HG02840 (cell line): Measurements from ENCODE around the gene DHCR7.

ENCODE experiments used
- ATAC-seq: cut with Tn5 transposase; IDR thresholded peaks from one replicate; pipeline ENCODE4 v1.9.1; 2021; ENCODE audit warnings: mild to moderate bottlenecking, moderate library complexity, moderate number of reproducible peaks; ENCODE audit not compliant: unreplicated experiment, low FRiP score

Gene DHCR7

DNA sequence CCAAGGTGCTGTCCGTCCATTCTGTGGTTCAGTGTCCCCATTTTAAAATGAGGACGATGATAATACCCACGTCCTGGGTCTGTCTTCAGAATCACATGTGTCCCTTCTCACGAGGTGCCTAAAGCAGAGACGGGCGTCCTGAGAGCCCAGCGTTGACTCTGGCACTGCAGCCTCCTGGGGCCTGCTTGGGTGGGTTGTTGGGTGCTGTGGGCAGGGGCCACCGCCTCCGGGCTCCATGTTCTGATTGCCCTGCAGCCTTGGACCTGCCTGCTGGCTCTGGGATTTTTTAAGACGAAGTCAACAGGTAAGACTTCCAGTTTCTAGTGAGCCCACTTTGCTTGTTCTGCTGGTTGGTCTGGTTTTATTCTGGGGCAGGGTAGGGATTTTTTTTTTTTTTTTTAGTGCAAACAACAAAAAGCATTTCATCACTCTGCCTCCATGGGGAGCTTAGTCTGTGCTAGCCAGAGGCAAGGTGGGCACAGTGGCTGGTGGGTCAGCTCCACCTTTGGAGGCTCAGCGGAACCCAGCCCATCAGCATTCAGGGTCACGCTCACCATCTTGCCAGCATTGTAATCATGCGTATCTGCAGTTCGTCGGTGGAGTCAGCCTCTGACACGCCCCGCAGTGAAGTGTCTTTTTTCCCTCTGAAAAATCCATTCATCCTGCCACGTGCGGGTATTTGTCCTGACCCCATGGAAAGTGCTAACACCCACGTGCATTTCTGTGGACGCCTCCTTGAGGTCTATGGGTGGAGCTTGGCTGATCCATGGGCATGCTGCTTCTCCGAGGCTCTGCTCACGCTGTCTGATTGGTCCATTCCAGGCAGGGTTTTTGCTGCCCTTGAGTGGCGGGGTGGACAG, 33.1 kb upstream of the DHCR7 start:
- ATAC-seq = no peak

DNA sequence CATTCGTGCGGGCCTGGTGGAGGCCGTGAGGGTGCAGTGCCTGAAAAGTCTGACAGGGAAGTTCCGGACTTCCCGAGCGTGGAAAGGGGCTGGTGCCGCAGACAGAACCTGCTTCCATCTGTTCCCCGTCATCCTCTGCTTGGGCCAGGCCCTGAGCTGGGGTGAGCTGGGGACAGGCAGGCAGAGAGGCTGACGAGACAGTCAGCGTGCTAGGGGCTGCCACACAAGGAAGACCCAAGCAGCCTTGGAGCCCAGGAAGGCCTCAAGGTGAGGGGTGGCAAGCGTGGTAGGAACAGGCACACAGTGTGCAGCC, 30.3 kb upstream of the DHCR7 start:
- ATAC-seq = no peak

DNA sequence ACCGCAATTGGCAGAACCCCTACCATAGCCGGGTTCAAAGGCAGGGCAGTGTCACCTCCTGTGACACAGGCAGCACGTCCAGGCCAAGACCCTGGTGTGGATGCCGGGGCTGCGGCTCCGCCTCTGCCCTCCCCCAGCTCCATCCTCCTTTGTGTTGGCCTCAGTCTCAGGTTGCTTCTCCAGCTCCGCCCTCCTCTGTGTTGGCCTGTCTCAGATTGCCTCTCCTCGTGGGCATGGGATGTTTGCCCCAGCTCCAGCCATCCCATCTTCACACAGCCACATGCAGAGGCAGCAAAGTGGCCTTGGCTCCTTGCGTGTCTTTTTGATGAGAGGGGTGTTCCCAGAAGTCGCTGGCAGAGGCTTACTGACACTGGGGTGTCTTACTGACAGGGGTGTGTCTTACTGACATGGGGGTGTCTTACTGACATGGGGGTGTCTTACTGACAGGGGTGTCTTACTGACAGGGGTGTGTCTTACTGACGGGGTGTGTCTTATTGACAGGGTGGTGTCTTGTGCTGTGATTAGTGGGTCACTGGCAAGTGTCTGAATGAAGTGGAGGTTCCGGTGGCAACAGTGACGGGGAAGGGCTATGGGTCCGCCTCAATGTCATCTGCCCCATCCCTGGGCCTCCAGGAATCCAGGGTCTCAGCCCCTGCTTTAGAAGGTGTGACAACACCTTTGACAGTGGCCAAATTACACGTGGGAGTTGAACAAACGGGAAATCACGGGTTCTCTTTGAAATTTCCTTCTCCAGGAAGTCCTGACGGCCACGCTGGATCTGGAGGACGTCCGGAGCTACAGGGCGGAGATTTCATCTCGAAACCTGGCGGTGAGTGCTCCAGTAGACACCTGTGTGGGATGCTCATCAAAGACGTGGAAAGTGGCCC, 29.7 kb upstream of the DHCR7 start:
- ATAC-seq = no peak

DNA sequence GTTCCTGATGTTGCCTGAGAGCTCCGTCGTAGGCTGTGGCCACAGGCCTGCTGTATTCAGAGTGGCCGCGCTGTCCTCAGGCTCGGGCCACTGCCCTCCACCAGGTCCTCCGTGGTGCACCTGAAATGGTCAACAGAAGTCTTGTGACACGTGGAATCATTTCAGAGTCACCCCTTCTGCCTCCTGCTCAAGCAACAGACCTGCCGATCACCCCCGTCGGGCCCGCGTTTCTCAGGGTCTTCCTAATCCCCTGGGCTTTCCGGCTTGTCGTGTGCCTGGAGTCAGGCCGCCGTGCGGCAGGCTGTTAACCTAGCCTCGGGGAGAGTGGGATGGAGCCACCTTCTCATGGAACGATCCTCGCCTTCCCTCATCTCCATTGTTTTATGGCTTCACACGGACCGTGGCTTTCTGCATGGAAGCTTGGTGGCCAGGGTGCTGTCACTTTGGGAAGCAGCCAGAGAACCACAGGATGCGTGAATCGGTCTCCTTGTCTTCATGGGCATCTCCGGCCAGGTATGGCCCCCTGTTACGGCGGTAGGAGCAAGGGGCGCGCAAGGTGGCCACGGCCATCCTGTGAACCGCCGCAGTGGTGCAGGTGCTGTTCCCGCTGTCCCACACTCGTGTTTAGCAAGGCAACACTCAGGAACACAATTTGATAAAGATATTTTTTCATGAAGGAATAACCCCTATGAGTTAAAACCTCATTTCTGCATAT, 28.9 kb upstream of the DHCR7 start:
- ATAC-seq = no peak

DNA sequence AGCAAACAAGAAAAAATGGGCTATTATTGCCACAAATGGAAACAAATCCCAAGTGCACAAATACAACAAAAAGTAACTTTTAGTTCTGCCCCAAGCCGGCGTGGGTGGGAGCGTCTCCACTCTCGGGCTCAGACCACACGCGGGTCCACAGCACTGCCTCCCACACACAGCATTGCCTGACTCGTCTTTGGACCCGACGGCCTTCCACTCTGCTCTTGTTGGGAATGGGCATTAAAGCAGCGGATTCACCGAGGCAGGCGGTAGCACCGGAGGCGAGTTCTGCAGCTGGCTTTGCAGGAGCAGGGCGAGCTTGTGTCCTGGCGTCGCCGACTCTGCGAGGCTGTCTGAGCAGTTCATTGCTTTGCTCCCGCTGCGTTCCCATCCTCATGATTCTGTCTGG, 27.8 kb upstream of the DHCR7 start:
- ATAC-seq = no peak

DNA sequence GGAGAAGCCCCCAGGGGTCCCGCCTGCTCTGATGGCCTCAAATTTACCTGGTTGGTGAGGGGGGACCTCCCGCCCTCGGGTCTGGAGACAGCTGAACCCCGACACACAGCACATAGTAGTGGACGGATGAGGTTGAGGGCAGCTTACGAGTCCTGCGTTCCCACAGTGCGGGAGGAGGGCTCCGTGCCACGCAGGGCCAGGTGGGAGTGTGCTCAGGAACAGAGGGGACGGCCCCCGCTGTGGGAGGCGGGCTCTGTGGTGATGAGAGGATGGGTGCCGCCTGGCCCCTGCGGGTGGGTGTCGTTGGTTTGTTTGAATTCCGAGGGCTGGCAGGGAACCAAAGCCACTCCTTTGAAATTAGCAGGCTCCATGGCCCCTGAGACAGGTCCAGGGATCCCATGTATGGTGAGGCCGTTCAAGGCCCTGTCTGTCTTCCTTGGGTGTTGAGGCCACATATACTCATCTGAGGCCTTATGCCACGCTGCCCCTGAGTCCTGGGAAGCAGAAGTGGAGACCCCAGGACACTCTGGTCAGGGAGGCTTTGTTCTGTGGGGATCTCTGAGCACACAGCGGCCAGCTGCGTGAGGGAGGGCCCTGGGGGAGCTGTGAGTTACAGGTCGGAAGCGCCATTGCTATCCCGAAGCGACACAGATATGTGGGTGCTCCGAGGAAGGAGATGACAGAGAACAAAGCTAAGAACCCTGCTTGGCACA, 26.7 kb upstream of the DHCR7 start:
- ATAC-seq = no peak

DNA sequence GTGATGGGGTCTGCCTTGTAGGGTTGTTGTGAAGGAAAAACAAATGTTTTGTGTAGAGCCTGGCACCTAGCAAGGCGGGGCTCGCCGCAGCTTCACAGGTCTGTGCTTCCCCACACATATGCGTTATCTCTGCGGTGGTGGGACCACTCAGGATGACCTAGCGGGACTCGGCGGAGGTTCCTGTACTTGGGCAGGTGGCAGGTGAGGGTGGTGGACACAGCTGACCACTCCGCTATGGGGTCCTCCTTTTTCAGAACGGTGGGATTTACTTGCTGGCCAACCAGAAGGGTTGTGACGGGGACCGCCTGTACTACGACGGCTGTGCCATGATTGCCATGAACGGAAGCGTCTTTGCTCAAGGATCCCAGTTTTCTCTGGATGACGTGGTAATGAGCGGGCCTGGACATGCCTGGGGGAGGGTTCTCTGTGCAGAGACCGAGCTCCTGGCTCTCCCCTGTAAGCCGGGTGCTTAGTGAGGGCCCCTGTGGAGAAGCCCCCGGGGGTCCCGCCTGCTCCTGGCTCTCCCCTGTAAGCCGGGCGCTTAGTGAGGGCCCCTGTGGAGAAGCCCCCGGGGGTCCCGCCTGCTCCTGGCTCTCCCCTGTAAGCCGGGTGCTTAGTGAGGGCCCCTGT, 26.1 kb upstream of the DHCR7 start:
- no peak for ATAC-seq

DNA sequence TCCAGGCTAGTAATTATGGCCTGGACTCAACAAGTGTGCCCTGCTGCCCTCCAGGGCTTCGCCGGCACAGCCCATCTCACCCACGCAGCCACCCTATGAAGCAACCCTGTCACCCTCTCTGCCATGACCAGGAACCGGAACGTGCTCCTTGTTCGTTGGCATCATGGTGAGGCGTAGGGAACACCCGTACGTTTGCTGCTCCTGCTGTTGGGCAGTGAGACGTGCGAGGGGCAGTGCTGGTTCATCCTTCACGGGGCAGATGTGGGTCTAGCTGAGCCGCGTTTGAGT, 25.5 kb upstream of the DHCR7 start:
- ATAC-seq = no peak

DNA sequence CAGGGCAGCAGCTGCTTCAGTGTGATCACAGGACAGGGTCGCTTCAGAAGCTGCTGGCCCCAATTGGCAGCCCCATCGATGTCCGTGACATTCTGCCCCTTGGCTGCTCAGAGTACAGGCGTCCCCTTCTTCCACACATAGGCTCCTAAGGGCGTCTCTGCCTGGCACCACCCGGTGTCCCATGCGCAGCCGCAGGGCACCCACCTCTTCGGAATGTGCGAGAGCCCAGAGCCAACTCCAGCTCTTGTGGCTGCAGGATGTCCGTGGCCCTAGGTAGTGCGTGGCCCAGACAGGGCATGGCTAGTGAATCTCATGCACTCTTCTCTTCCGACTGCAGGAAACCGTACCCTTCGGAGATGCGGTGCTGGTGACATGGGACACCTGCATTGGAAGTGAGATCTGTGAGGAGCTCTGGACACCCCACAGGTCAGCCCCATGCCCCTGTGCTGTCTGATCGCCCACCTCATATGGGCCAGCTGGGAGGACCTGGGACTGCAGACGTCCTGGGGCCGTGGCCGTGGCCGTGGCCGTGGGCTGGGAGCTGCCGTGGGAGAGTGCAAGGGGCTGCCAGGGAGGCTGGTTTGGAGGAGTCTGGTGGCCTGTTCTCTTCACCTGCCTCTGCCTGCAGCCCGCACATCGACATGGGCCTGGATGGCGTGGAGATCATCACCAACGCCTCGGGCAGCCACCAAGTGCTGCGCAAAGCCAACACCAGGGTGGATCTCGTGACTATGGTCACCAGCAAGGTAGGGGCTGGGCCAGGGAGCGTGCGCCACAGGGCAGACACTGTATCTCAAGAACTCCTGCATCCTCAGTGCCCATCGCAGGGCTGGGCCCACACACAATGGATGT, 25.0 kb upstream of the DHCR7 start:
- ATAC-seq = no peak

DNA sequence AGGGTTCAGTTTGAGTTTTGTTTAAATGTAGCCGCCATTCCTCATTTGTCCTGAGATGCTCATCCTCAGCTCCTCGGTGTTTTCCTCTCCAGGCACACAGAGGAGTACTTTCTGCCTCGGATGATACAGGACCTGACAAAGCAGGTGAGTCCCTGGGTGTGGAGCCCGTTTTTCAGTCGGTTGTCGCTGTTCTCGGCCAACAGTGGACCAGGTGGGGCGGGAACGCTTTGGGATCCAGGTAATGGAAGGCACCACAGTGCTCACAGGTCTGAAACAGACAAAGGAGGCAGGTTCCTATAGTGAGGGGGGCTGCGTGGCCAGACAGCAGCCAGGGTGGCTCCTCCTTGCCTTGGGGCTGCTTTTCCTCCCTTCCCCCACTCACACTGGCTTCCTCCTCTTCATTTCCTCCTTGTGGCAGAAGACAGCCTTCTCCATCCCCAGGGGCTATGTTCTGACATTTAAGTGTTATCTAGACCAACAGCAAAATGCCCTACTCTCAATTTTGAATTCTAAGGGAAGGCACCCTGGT, 24.2 kb upstream of the DHCR7 start:
- no peak for ATAC-seq

DNA sequence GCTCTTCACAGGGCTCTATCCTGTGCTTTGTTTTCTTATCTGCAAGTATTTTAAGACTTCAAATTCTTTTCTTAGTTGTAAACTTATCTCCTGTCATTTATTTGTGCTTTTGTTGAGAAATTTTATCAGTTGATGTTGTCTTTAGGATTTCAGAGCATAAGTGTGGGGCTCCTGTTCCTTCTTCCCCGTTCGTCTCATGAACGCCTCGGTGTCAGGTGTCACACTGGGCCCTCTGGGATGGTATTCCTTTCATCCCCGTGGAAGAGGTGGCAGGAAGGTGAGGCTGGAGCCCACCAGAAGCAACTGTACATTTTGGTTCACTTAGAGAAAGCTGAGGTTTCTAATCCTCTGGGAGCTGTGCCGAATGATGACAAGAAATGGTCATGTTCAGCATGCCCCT, 22.8 kb upstream of the DHCR7 start:
- no peak for ATAC-seq

DNA sequence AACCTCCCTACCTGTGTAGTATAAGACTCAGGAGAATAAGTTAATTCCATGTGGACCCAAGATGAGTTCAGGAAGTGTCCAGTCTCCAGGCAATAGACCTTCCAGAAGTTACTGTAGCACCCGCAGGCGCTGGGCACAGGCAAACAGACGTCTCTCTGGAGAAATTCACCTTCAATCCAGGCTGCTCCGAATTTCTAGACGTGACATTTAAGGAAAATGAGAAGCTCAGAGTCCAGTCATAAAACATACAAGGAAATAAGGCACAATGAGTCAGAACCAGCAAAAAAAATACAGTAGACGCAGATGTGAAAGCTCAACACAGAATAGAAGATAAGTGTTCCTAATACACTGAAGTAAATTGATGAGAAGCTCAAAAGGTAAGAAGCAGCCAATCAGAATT, 19.0 kb upstream of the DHCR7 start:
- no peak for ATAC-seq

DNA sequence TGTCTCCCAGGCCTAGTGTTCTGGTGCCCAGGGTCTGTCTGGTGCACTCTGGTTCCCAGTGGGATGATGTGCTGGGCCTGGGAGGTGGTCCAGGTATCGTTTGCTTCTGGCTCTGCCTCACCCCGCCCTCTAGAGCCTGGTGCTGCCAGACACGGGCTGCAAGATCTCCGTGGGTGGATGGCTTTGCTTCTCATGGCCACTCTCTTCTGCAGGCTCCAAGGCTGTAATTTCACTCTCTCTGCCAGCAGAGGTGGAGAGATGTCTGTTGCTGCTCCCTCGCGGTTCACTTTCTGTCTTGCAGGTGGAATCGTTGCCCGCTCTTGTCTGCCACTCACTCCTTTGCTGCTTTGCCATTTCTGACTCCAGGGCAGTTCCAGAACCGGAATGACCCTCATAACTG, 18.2 kb upstream of the DHCR7 start:
- ATAC-seq = no peak

DNA sequence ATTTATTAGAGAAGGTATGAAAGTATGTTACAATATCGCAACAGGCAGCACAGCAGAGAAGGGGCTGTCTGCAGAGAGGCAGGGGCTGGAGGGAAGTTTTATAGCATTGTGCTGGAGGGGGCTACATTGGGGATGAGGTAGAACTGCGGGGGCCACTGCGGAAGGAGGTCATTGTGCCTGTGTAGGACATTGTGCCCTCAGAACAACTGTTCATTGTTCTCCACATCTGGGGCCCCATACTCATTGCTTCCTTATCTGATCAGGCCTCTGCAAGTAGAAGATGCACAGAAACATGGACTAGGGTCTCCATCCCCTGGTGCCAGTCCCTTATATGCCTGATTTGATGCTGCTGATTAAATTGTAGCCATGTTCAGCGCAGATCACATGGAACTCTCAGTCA, 16.9 kb upstream of the DHCR7 start:
- no peak for ATAC-seq

DNA sequence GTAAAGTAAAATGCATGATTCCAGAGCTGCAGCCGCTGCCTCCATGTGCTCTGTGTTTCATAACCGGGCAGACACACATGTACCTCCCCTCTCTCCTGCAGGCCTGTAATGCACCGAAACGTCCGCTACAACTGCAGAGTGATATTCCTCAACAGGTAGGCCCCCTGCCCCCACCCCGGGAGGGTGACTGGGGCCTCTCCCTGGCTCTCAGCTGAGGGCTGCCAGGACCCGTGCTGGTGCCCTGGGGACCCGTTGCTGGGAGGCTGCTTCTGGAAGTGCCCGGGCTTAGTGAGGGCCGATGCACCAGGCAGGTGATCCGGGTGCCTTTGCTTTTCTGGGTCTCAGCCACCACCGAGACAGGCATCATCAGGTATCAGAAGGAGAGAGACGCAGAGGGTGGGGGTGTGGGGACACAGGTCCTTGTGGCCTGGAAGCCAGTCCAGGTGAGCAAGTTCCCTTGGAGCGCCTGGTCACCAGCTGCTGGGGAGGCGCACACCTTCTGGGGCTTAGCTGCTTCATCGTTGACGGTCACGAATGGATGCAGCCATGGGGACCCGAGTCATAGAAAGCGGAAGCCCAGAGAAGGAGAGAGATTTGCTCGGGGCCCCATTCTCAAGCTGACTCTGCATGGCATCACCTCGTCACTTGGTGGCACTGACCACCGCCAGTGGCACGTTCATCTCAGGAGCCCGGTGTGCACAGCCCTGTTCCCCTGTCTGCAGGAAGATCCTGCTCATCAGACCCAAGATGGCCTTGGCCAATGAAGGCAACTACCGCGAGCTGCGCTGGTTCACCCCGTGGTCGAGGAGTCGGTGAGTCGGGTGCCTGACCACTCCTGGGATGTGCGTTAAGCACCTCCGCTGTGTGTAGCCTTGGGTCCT, 15.4 kb upstream of the DHCR7 start:
- ATAC-seq = no peak

DNA sequence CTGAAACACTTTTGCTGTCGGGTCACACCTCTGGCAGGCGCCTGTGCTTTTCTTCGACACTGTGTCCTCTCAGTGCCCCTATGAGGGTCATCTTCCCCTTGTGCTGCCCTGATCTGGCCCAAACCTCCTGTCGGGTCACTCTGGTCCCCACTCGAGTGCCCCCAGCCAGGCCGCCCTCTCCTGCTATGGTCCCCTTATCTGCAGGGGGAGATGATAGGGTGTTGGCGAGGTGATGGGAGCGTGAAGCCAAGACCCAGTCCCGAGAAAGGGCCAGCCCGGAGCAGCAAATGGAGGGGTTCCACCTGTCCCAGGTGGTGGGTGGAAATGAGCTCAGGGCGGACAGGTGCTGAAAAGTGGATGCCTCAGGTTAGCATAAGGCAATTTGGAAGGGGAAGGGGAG, 14.5 kb upstream of the DHCR7 start:
- no peak for ATAC-seq

DNA sequence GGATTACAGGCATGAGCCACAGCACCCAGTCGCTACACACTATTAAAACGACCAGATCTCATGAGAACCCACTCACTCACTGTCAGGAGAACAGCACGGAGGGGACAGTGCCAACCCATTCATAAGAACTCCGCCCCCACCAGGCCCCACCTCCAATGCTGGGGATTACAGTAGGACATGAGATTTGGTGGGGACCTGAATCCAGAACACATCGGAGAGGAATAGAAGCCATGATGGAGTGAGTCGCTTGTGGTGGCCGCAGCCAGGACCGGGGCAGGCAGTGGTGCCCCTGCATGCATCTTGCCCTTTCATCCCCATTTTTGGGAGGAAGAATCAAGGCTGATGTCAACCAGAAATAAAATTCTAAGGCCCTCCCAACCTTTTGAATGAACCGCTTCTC, 13.5 kb upstream of the DHCR7 start:
- ATAC-seq = no peak

DNA sequence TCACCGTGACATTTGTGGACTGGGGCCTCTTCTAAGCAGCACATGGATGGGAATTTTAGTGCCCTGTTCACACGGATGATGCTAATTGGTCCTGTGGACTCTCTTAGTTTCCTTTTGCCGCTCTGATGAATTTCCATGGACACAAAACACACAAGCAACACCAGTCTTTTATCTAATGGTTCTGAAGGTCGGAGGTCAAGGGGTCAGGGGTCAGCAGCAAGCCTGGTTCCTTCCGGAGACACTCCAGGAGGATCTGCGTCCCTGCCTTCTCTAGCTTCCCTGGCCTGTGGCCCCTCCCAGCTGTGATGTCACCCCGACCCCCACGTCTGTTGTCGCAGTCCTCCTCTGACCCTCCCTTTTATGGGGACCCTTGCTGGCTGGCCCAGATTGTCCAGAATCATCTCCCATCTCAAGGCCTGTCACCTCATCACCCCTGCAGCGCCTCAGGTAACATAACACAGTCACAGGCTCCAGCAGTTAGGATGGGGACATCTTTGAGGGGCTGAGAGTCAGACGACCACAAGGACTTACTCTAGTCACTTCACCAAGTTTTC, 11.7 kb upstream of the DHCR7 start:
- ATAC-seq = no peak
